Ovary (tissue), 3 donors: ENCODE data around the gene TRAK2.

Experiments
- CTCF ChIP-seq, 3 donors: fragments of 450-650 bp in 2 of 3; fragments of 200-600 bp in 1 of 3; IDR thresholded peaks; one replicate each; pipeline versions ENCODE4 v1.5.1 to v1.8.0; 2016 to 2022; ENCODE audit warnings: antibody characterized with exemption in 3 of 3, mild to moderate bottlenecking in 1 of 3
- POLR2A ChIP-seq: fragments of 450-650 bp; IDR thresholded peaks from one replicate; pipeline ENCODE4 v1.6.1; 2017; ENCODE audit warnings: antibody characterized with exemption, mild to moderate bottlenecking, moderate library complexity
- donor health status: DM: no; HTN: no; CAD: no.

DNA sequence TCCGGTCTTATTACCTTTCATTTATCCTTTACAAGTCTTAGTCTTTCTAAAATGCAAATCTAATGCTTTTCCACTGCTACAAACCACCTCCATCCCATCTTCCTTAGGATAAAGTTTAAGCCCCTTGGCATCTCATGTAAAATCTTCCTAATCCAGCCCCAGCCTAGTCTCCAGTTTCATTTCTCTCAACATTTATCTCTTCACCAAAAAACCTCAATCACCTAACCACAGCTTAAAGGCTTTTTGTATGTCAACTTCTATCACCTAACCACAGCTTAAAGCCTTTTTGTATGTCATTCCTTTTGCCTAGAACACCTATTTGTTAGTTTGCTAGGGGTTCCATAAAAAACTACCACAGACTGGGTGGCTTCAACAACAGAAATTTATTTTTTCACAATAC lies 4.2 kb downstream of the TRAK2 start:
- TF ChIP-seq POLR2A (no peak), CTCF (IDR thresholded peaks at IDR 0.05) (no peak)
